Activated CD4-positive, alpha-beta T cell treated with anti-CD3 and anti-CD28 coated beads for 36 hours (primary cell): ENCODE data around the gene NCKAP1. TPM values are rescaled to one million over a fixed set of nuclear protein-coding genes. Genes with fewer than 3 reads are reported as not detected.
"Not testable (repeated sequence)": the region's sequence is repeated elsewhere in the genome, so short reads cannot be mapped to it uniquely, and the experiment has no call there.

Experiments used
- ATAC-seq: fragments of 200-7000 bp; cut with Tn5 transposase; one replicate; pipeline ENCODE4 v1.10.0; 2021; ENCODE audit warnings: mild to moderate bottlenecking, moderate library complexity
- CTCF ChIA-PET: fragments of 350-600 bp; sonication (Branson Sonifier 250); formaldehyde crosslinking; loops from one replicate; lab custom pipeline; 2021; ENCODE audit warnings: antibody characterized with exemption; lab: Charles Lee
- POLR2A ChIA-PET: fragments of 350-600 bp; sonication (Branson Sonifier 250); formaldehyde crosslinking; loops from one replicate; lab custom pipeline; 2021; ENCODE audit warnings: antibody characterized with exemption, inconsistent platforms; lab: Charles Lee
- DNase-seq: peaks from one replicate; pipeline ENCODE4 v3.0.0-alpha.2; 2020
- H3K27ac Mint-ChIP-seq: one replicate; pipeline ENCODE4 v1.8.0; 2021; ENCODE audit warnings: mixed read lengths
- H3K27me3 Mint-ChIP-seq: one replicate; pipeline ENCODE4 v1.8.0; 2021; ENCODE audit warnings: mixed read lengths
- H3K36me3 Mint-ChIP-seq: one replicate; pipeline ENCODE4 v1.8.0; 2021; ENCODE audit warnings: low read depth, mixed read lengths
- H3K4me1 Mint-ChIP-seq: one replicate; pipeline ENCODE4 v1.8.0; 2021; ENCODE audit warnings: mixed read lengths
- H3K4me3 Mint-ChIP-seq: one replicate; pipeline ENCODE4 v1.8.0; 2021; ENCODE audit warnings: mild to moderate bottlenecking, moderate library complexity, mixed read lengths
- H3K9me3 Mint-ChIP-seq: one replicate; pipeline ENCODE4 v1.8.0; 2021; ENCODE audit warnings: low read depth, mixed read lengths
- intact Hi-C, 2 experiments: fragments of 100-400 bp; cut with DNase I in 1 of 2; cut with micrococcal nuclease in 1 of 2; formaldehyde crosslinking; loops; one replicate each; pipeline versions ENCODE4 v1.14.2 to v1.15.1; 2022 to 2024; cut with DNase I, micrococcal nuclease
- total RNA-seq, 2 experiments: library from RNA; stranded (reverse); gene quantifications; one replicate each; pipeline ENCODE4 v1.2.3, GENCODE V29; 2021

Gene NCKAP1
- total RNA-seq, 2 experiments from 2014 or later = 9.1 to 11.7 TPM

DNA sequence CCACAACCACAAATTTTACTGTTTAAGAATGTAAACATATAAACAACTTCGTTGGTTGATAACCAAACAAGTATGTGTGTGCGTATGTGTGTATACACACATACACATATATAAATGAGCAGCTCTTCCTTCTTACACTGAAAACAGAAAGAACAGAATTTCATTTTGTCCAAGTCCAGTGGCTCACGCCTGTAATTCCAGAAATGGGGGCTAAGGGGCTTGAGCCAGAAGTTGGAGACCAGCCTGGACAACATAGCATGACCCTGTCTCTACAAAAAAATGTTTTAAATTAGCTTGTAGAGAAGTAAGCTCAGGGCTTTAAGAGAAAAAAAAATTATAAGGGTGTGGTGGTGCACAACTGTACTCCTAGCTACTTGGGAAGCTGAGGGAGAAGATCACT is 12.3 kb downstream of the NCKAP1 start:
- Mint-ChIP-seq H3K9me3 (no peaks in the 10 kb centered on the region), H3K27me3 (peaks cover 9% of the 10 kb centered on the region), H3K4me1 (no peaks in the 10 kb centered on the region), H3K27ac (no peak overlapping the region), H3K4me3 (no peak overlapping the region), H3K36me3 (peaks cover 10% of the 10 kb centered on the region)
- POLR2A ChIA-PET = interaction anchor here (0.6 kb wide), 1 partner anchor 9 kb away, joined by 7 read pairs; no protein-coding TSS in a partner anchor
- DNase-seq = no peak
- no peak for ATAC-seq
- intact Hi-C loops = no loop called here
- CTCF ChIA-PET = interaction anchor here (1.5 kb wide), 1 partner anchor 13 kb away, joined by 4 read pairs; no protein-coding TSS in a partner anchor

DNA sequence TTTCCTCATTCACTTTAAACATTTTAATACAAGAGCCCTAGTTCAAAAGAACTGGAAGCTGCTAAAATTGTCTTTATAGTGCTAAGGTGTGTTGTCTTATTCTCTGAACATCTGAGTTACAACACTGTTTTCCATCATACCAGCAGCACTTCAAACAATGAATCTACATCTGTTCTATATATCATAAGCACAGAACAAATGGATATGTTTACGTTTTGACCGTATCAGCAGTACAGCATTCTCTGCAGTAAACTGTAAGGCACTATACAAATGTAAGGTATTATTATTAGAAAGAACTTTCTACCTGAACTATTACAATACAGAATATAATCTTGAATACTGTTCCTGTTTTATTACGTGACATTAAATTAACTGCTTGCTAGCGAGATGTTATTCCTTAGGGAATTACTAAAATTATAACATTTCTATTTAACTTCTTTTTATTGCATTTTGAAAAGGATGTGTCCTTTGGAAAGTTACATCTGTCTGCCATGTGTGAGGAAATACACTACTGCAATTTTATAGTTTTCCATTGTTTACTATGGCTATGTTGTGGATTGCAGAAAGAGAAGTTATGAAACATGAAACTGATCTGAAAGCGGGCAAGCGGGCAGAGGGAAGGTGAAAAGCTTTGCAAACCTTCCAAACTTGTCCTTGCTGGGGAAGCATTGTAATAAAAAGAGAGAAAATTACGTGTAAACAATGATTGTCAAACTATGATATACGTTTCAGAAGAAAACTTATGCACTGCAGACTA is 13.7 kb downstream of the NCKAP1 start:
- Mint-ChIP-seq H3K27ac (no peak overlapping the region), H3K4me1 (no peaks in the 10 kb centered on the region), H3K4me3 (no peak overlapping the region), H3K27me3 (peaks cover 3% of the 10 kb centered on the region), H3K36me3 (peaks cover 13% of the 10 kb centered on the region), H3K9me3 (no peaks in the 10 kb centered on the region)
- intact Hi-C loops = no loop called here
- no peak for DNase-seq
- ChIA-PET CTCF (interaction anchor here (0.7 kb wide), 1 partner anchor 27 kb away, joined by 3 read pairs; no protein-coding TSS in a partner anchor), POLR2A (no interaction called here)
- no peak for ATAC-seq

DNA sequence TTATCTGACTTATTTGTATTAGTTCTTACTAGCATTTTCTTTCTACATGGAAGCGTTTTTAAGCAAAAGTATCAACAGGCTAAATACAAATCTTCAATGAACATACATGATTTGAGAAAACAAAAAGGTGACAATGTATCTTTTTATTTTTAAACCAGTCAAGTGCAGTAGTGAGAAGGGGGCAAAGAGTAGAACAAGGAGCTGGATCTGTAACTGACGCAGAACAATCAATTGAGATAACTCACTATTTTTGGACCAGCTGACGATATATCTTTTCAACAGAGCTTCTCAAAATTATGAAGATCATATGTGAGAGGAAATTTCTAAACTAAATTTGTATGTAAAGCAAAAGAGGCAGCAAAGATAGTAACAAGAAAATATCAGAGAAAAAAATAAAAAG is 15.5 kb downstream of the NCKAP1 start:
- no peak overlapping the region for H3K27ac Mint-ChIP-seq
- H3K4me1 Mint-ChIP-seq = no peaks in the 10 kb centered on the region
- H3K4me3 Mint-ChIP-seq = no peak overlapping the region
- no peaks in the 10 kb centered on the region for H3K9me3 Mint-ChIP-seq
- intact Hi-C loops = no loop called here
- ATAC-seq (no peak), DNase-seq (no peak)
- H3K36me3 Mint-ChIP-seq = peaks cover 13% of the 10 kb centered on the region
- POLR2A ChIA-PET = no interaction called here
- H3K27me3 Mint-ChIP-seq = no peaks in the 10 kb centered on the region
- CTCF ChIA-PET = no interaction called here

DNA sequence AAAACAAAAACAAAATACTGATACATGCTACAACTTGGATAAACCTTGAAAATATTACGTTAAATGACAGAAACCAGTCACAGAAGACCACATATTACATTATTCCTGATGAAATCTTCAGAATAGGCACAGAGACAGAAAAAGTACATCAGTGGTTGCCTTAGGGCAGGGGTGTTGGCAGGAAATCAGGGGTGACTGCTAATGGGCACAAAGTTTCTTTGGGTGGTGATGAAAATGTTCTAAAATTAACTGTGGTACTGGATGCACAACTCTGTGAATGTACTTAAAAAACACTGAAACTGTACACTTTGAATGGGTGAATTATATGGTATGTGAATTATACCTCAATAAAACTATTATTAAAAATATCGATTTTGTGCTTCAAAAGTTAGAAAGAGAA is 16.6 kb downstream of the NCKAP1 start:
- peaks cover 13% of the 10 kb centered on the region for H3K36me3 Mint-ChIP-seq
- ChIA-PET POLR2A (no interaction called here), CTCF (no interaction called here)
- H3K4me3 Mint-ChIP-seq = no peak overlapping the region
- no peaks in the 10 kb centered on the region for H3K27me3 Mint-ChIP-seq
- no peak for ATAC-seq
- no peaks in the 10 kb centered on the region for H3K9me3 Mint-ChIP-seq
- intact Hi-C loops = no loop called here
- DNase-seq = no peak
- no peak overlapping the region for H3K27ac Mint-ChIP-seq
- no peaks in the 10 kb centered on the region for H3K4me1 Mint-ChIP-seq

DNA sequence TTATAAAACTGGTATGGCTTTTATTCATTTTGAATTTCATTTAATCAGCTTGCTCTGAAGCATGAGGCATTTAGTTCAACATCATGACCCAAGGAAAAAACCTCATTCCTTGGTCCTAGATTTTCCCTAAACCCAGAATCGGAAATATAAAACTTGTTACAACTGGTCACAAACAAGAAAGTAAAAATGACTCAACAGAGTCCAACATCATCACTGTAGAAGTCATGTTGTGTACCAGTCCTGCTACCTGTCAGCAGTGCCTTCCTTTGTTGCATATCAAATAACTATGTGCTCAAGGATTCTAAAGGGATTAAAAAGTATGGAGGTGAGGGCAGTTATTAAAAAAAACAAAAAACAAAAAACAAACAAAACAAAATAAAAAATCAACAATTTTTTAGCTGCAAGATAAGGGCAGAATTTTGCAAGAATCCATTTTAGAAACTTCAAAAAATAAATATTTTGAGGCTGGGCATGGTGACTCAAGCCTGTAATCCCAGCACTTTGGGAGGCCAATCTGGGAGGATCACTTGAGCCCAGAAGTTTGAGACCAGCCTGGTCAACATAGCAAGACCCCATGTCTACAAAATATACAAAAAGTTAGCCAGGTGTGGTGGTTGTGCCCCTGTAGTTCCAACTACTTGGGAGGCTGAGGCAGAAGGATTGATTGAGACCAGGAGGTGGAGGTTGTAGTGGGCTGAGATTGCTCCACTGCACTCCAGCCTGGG is 18.4 kb downstream of the NCKAP1 start:
- Mint-ChIP-seq H3K27me3 (no peaks in the 10 kb centered on the region), H3K9me3 (no peaks in the 10 kb centered on the region), H3K27ac (no peak overlapping the region), H3K4me1 (no peaks in the 10 kb centered on the region), H3K4me3 (no peak overlapping the region), H3K36me3 (peaks cover 13% of the 10 kb centered on the region)
- intact Hi-C loops = no loop called here
- ATAC-seq = no peak
- ChIA-PET CTCF (interaction anchor here (1.3 kb wide), 1 partner anchor 17 kb away, joined by 3 read pairs; no protein-coding TSS in a partner anchor), POLR2A (no interaction called here)
- DNase-seq = no peak

DNA sequence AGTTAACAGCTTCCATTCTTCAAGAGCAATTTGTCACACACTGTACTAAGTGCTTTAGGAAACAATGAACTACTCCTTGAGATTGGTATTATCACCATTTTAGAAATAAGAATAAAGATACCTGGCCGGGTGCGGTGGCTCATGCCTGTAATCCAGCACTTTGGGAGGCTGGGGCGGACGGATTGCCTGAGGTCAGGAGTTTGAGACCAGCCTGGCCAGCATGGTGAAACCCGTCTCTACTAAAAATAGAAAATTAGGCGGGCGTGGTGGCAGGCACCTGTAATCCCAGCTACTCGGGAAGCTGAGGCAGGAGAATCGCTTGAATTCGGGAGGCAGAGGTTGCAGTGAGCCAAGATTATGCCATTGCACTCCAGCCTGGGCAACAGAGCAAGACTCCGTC is 20.4 kb downstream of the NCKAP1 start:
- ATAC-seq, CTCF ChIA-PET, H3K4me1 Mint-ChIP-seq, POLR2A ChIA-PET, H3K4me3 Mint-ChIP-seq, DNase-seq, H3K36me3 Mint-ChIP-seq, intact Hi-C loops, H3K27ac Mint-ChIP-seq, H3K27me3 Mint-ChIP-seq, H3K9me3 Mint-ChIP-seq: not testable (repeated sequence)

DNA sequence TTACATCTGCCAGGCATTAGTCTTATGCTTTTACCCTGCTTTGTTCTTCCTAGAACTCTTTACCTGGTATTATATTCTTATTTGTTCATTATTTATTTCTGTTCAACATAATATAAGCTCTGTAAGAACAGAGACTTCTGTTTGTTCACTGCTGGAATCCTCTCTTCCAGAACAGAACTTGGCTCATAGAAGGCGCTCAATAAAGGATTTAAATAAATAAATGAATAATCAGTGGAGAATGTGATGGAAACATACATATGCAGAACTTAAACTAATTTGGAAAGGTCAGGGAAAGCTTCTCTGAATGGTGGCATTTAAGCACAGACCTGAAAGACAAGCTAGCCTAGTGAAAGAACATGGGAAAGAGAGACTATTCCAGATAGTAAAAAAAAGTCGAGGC is 24.3 kb downstream of the NCKAP1 start:
- no peak for DNase-seq
- intact Hi-C loops = no loop called here
- Mint-ChIP-seq H3K9me3 (no peaks in the 10 kb centered on the region), H3K4me1 (no peaks in the 10 kb centered on the region), H3K36me3 (no peaks in the 10 kb centered on the region), H3K4me3 (no peak overlapping the region), H3K27ac (no peak overlapping the region), H3K27me3 (no peaks in the 10 kb centered on the region)
- CTCF ChIA-PET = interaction anchor here (0.7 to 1.0 kb wide), 2 partner anchors 118 to 235 kb away, joined by 3 read pairs; no protein-coding TSS in a partner anchor
- no peak for ATAC-seq
- POLR2A ChIA-PET = interaction anchor here (0.6 kb wide), 1 partner anchor 49 kb away, joined by 3 read pairs; no protein-coding TSS in a partner anchor

DNA sequence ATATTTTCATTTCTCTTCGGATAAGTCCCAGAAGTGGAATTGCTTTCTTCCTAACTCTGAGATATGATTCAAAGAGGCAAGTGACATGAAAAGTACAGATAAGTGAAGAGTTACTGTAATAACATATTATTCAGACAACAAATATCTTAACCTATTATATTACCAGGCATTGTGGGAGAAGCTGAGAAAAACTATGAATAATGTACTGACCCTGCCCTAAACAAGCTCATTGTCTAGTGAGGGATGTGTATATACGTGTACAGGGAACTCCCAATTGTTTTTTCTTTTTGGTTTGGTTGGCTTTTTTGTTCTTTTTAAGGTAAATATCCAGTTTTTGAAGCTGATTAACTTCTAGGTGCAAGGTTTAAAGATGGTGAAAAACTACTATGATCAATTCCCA is 26.5 kb downstream of the NCKAP1 start:
- H3K27ac Mint-ChIP-seq = no peak overlapping the region
- H3K4me3 Mint-ChIP-seq = no peak overlapping the region
- intact Hi-C loops = no loop called here
- DNase-seq = no peak
- H3K27me3 Mint-ChIP-seq = no peaks in the 10 kb centered on the region
- no peaks in the 10 kb centered on the region for H3K4me1 Mint-ChIP-seq
- CTCF ChIA-PET = interaction anchor here (1.2 kb wide), 1 partner anchor 49 kb away, joined by 3 read pairs; no protein-coding TSS in a partner anchor
- H3K36me3 Mint-ChIP-seq = no peaks in the 10 kb centered on the region
- no peak for ATAC-seq
- no peaks in the 10 kb centered on the region for H3K9me3 Mint-ChIP-seq
- POLR2A ChIA-PET = no interaction called here

DNA sequence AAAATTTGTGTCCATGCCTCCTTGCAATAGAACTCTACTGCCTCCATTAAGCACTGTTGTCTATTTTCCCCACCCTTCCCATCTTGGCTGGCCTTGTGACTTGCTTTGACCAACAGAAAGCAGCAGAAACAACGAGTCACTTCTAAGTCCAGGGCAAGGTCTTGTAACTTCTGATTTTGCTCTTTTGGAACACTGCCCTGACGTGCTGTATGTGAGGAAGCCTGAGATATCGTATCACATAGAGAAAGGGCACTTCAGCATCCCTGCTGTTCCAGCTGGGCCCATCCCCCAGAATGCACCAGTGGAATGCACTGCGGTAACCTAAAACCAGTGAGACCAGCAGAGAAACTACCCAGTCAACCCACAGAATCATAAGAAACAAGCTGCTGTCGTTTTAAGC is 28.1 kb downstream of the NCKAP1 start:
- Mint-ChIP-seq H3K36me3 (no peaks in the 10 kb centered on the region), H3K27ac (no peak overlapping the region), H3K27me3 (no peaks in the 10 kb centered on the region), H3K9me3 (no peaks in the 10 kb centered on the region), H3K4me1 (no peaks in the 10 kb centered on the region), H3K4me3 (no peak overlapping the region)
- ChIA-PET CTCF (no interaction called here), POLR2A (interaction anchor here (0.6 kb wide), 1 partner anchor 219 kb away, joined by 4 read pairs; no protein-coding TSS in a partner anchor)
- intact Hi-C loops = no loop called here
- DNase-seq = no peak
- no peak for ATAC-seq

DNA sequence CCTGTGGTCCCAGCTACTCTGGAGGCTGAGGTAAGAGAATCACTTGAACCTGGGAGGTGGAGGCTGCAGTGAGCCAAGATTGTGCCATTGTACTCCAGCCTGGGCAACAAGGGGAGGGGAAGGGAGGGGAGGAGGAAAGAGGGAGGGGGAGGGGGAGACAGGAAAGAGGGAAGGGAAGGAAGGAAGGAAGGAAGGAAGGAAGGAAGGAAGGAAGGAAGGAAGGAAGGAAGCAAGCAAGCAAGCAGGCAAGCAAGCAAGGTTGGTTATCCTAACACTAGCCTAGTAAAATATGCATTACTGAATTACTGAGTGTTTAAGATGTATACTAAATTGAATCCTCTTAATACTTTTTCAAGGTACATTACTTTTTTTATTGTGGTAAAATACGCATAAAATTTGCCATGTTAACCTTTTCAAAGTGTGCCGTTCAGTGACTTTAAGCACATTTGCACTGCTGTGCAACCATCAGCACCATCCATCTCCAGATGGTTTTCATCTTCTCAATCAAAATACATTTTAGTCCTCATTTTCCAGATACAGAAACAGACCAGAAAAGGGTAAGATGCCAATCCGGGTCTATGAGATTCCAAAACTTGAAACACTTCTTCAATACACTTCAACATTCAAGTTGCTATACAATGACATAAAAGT is 28.9 kb downstream of the NCKAP1 start:
- intact Hi-C loops = no loop called here
- ChIA-PET POLR2A (no interaction called here), CTCF (no interaction called here)
- no peaks in the 10 kb centered on the region for H3K9me3 Mint-ChIP-seq
- no peak for DNase-seq
- ATAC-seq = no peak
- H3K4me3 Mint-ChIP-seq = no peak overlapping the region
- H3K27me3 Mint-ChIP-seq = no peaks in the 10 kb centered on the region
- no peaks in the 10 kb centered on the region for H3K36me3 Mint-ChIP-seq
- no peaks in the 10 kb centered on the region for H3K4me1 Mint-ChIP-seq
- H3K27ac Mint-ChIP-seq = no peak overlapping the region

DNA sequence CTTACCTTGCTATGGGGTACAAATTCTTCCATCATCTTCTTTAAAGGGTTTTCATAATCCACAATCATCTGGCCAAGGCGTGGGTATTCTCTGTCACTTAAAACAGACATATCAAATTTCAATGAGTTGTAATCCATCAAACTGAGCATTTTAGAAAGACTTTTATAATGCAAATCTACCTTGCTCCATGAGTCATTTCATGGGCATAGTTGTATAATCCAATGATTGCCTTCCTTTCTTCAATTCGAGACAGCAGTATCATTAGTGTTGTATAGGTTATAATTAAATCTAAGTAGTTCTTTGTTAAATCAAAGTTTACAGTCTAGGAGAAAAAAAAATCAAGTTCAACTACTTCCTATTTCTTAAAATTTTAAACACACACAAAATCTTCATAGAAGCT is 36.3 kb downstream of the NCKAP1 start:
- Mint-ChIP-seq H3K27ac (no peak overlapping the region), H3K9me3 (no peaks in the 10 kb centered on the region), H3K36me3 (peaks cover 8% of the 10 kb centered on the region), H3K27me3 (no peaks in the 10 kb centered on the region), H3K4me3 (no peak overlapping the region), H3K4me1 (no peaks in the 10 kb centered on the region)
- intact Hi-C loops = no loop called here
- DNase-seq = no peak
- CTCF ChIA-PET = interaction anchor here (1.3 kb wide), 1 partner anchor 17 kb away, joined by 3 read pairs; no protein-coding TSS in a partner anchor
- ATAC-seq = no peak
- POLR2A ChIA-PET = no interaction called here
